K562 treated with DMSO at 1 percent for 24 hours (cell line): ENCODE measurements around the gene TAS2R14. TPM values are rescaled to one million over a fixed set of nuclear protein-coding genes. Genes with fewer than 3 reads are reported as not detected.

Source experiments
- total RNA-seq: library from RNA; unstranded; fragments of 300-600 nt; gene quantifications from 2 replicates; pipeline ENCODE4 v1.2.3, GENCODE V29; 2022; ENCODE audit warnings: low read depth; ENCODE audit not compliant: insufficient read depth

The TAS2R14 gene
- total RNA-seq = 0.17 TPM in 1 of 2 replicates, not detected in the other

GRCh38 chr12:10939163-10939562 lies at the start of gene TAS2R14:
TSS of gene TAS2R14 (minus strand) at chr12:10939263. CDS start at chr12:10939207, 56 bp downstream.

GRCh38 chr12:10986812-10987211 lies 47.7 kb upstream of the TAS2R14 start, which contains the start of gene TAS2R50:
TSS of gene TAS2R50 (minus strand) at chr12:10986912. CDS start at chr12:10986860, 52 bp downstream.

GRCh38 chr12:10928746-10929286 lies 10.2 kb downstream of the TAS2R14 start, which contains the start of gene PRH2:
TSS of gene PRH2 (plus strand) at chr12:10929236. CDS start at chr12:10929274, 38 bp downstream.

GRCh38 chr12:10909462-10909861 lies 29.6 kb downstream of the TAS2R14 start, which contains the start of gene TAS2R13:
TSS of gene TAS2R13 (minus strand) at chr12:10909562. CDS start at chr12:10909298, 264 bp downstream.

Other genes starting within 250 kb of the TAS2R14 start
- 141 and 153 TPM in 2 replicates for gene YBX3, start 215.9 kb downstream of the TAS2R14 start, total RNA-seq
- not detected in 2 replicates for gene TAS2R7, start 136.6 kb downstream of the TAS2R14 start, total RNA-seq
- gene TAS2R8, start 132.0 kb downstream of the TAS2R14 start, total RNA-seq = not detected in 2 replicates
- gene TAS2R9, start 129.1 kb downstream of the TAS2R14 start, total RNA-seq = not detected in 2 replicates
- not detected in 2 replicates for gene TAS2R10, start 112.9 kb downstream of the TAS2R14 start, total RNA-seq
- gene PRR4, start 89.8 kb downstream of the TAS2R14 start, total RNA-seq = 2.1 TPM in 1 of 2 replicates, not detected in the other
- not detected in 2 replicates for gene PRH1, start 55.0 kb downstream of the TAS2R14 start, total RNA-seq
- gene TAS2R13, start 29.7 kb downstream of the TAS2R14 start, total RNA-seq = not detected in 2 replicates
- gene PRH2, start 10.0 kb downstream of the TAS2R14 start, total RNA-seq = not detected in 2 replicates
- gene TAS2R50, start 47.6 kb upstream of the TAS2R14 start, total RNA-seq = not detected in 2 replicates
- gene TAS2R20, start 59.0 kb upstream of the TAS2R14 start, total RNA-seq = not detected in 2 replicates
- gene TAS2R19, start 83.4 kb upstream of the TAS2R14 start, total RNA-seq = not detected in 2 replicates
- not detected in 2 replicates for gene TAS2R31, start 92.1 kb upstream of the TAS2R14 start, total RNA-seq
- gene TAS2R46, start 123.0 kb upstream of the TAS2R14 start, total RNA-seq = not detected in 2 replicates
- not detected in 2 replicates for gene TAS2R43, start 153.1 kb upstream of the TAS2R14 start, total RNA-seq
- gene TAS2R30, start 195.4 kb upstream of the TAS2R14 start, total RNA-seq = not detected in 2 replicates
- 9.0 and 9.7 TPM in 2 replicates for gene SMIM10L1, start 231.9 kb upstream of the TAS2R14 start, total RNA-seq
- gene TAS2R42, start 247.7 kb upstream of the TAS2R14 start, total RNA-seq = not detected in 2 replicates